ENCODE results near the gene NFASC.
A peak's percentile ranks its signal among the peaks of the same experiment; 100 is the strongest.

Gene NFASC

DNA sequence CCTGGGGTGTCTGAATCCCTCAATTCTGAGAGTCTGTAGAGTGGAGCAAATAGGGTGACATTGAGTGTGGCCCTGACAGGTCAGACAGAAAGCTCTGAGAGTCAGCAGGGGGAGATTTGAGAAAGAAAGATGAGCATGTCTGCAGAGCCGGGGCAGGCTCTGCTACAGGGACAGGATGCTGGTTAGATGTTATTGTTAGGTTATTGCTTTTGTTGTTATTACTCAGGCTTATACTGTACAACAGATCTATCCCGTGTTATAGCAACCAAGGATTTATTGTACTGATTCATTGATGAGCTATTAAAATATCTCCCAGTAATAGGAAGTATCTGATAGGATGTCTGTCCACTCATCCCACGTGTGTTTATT lies 59.5 kb downstream of the NFASC start:
- DNase-seq, result no peak

DNA sequence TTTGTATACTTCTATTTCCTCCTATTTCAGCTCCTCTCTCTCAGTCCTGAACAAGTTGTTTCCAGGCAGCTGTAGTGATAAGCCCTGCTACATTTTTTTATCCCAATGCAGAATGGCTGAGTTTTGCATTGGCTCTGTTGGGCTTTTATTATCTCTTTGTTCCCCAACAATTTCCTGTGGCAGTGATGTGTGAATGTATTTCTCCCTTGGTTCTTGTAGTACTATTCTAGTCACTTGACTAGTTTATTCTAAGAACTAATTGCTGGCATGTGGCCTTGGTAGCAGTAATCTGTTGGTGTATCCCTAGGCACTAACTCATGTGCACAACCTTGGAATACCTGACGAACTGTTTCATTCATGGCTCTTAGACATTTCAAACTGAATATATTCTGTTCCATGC lies 60.7 kb downstream of the NFASC start:
- DNase-seq, result no peak

- no peak for DNase-seq
Measured at GRCh38 chr1:204931768-204932572, 61.3 kb downstream of the NFASC start.

DNA sequence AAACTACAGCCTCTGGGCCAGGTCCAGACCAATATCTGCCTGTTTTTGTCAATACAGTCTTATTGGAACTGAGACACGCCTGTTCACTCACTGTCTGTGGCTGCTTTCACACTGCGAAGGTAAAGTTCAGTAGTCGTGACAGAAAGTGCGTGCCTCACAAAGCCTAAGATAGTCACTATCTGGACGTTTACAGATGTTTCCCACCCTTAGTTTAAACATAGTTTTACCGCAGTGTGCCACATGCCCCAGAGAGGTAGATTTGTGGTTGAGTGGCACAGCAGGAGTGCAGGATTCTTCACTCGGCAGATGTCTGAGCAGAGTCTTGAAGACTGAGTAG lies 61.9 kb downstream of the NFASC start:
- DNase-seq, result no peak

- DNase-seq, result no peak
Measured at GRCh38 chr1:204935155-204935554, 64.5 kb downstream of the NFASC start.

DNA sequence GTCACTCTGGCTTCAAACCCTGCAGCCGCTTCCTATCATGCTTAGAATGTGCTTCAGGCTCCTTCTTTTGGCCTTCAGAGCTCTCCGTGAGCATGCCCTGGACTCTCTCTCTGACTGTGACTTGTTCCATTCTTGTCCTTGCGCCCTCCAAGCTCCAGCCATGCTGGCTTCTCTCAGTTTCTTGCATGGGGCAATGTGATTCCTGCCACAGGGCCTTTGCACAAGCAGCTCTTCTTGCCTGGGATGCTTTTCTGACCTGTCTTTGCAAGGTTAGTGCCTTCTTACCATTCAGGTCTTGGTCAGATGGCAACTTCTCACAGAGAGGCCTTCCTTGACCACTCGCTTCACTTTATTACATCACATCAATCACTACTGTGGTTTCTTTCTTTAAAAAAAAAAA lies 66.1 kb downstream of the NFASC start:
- no peak for DNase-seq

GRCh38 chr1:204937901-204938300 lies 67.2 kb downstream of the NFASC start:
- no peak for DNase-seq

DNA sequence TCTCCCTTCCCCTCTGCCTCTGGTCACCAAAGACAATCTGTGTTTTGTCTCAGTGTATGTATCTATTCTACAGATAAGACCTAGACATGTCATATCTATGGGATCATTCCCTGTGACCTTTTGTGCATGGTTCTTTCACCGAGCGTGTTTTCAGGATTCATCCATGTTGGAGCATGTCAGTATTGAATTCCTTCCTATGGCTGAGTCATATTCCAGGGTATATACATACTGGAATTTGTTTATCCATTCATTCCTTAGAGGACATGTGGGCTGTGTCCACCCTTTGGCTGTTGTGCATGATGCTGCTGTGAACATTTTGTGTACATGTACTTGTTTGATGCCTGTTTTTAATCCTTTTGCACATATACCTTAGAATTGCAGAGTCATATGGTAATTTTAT lies 69.9 kb downstream of the NFASC start:
- DNase-seq, result no peak

- DNase-seq, result peak; percentile 81 to 83
Measured at GRCh38 chr1:204941421-204942338, 71.0 kb downstream of the NFASC start.

- DNase-seq, result no peak
Measured at GRCh38 chr1:204943495-204943894, 72.8 kb downstream of the NFASC start.

DNA sequence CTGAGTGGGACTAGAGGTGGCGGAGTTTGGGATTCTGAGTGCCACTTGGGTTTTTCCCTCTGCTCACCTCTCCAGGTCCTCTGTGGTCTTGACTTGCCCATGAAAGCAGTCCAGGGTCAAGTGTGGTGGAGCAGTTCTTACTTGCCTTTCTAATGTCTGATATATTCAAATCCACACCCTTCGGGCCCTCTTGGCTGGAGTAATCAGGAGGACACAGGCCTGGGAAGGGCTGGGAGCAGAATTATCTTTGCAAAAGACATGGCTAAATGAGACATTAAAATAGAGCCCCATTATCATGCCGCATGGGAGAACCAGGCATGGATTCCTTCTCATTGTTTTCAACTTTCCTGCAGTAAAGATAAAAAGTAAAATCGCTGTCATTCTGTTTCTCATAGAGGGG lies 74.0 kb downstream of the NFASC start:
- DNase-seq, result no peak

GRCh38 chr1:204945565-204945977 lies 74.9 kb downstream of the NFASC start:
- no peak for DNase-seq

GRCh38 chr1:204946640-204947039 lies 76.0 kb downstream of the NFASC start:
- DNase-seq, result no peak

- DNase-seq, result no peak
Measured at GRCh38 chr1:204947338-204947737, 76.7 kb downstream of the NFASC start.

DNA sequence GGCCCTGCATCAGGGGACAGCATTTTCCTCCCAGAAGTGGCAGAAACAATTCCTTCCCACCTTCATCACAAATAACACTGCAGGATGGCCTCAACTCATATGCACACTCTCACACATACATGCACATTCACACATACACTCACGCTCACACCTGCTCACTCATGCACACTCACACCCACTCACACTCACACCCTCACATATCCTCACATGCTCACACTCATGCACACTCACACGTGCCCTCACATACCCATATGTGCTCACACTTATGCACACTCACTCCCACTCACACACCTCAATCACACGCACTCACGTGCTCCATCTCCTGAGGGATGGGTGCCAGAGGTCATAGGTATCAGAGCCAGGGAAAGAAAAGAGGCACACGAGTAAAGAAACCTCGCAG lies 77.1 kb downstream of the NFASC start:
- no peak for DNase-seq

DNA sequence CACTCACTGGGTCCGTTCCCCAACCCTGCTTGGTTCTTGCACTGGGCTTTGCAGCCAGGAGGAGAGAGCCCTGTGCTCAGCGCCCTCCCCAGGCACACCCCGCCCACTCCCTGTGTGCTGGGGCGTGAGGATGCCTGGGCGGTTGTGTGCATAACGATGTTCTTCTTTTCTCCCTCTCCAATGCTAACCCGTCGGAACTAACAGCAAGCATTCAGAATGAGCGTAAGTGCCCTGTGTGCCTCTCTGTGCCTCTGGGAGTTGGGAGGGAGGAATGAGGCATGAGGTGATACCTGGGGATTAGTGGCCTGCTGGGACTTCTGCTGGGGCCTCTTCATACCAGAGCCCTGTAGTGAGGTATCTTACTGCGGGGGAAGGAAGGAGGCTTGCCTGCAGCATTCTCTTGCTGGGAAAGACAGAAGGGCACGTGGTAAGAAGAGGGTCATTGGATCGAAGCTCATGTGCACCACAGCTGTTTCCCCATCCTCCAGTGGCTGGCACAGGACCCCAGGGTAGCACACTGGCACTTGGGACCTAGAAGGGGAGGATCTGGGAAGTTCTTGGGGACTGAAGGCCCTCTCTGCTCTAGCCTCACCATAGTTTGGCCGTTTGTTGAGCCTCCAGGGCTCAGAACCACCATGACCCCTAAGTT lies 79.8 kb downstream of the NFASC start:
- DNase-seq, result no peak

DNA sequence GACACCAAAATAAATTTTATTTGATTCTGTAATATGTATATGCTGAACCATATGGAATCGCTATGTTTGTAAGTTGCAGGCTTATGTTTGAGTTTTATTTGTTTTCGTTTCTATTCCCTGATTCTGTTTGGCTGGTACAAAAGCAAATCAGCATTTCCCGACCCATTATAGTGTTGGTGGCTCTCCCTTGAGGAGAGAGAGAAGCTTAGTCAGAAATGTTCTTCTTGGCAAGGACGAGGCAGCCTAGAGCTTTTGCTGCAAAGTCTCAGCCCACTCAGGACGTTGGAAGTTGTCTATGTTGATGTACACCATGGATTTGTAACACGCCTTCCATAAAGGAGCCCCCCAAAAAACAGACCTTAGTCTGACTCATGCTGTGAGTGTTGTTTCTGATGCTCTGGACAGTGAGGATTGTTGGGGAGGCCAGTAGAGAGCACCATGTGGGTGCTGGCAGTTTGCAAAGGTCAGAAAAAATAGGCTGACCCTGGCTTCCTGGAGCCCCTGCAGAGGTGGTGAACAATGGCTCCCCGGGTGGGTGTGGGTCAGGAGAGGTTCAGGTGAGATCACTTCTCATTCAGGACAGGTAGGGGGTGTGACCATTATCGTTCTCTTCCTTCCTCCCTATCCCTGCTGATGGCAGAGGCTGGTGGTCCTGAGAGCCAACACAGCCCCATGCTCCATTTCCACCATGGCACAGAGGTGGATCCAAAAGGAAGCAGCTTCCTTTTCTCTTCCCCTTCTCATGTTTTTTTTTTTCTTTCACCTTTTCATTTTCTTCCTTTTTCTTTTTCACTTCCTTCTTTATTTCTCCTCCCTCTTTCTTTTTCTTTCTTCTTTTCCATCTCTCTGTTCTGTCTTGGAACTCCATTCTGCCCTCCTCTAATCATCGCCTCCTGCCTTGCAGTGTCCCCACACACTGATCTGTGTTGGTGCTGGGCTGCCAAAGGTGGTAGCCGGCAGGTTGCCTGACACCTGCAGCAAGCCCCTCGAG lies 88.0 kb downstream of the NFASC start:
- no peak for DNase-seq

DNA sequence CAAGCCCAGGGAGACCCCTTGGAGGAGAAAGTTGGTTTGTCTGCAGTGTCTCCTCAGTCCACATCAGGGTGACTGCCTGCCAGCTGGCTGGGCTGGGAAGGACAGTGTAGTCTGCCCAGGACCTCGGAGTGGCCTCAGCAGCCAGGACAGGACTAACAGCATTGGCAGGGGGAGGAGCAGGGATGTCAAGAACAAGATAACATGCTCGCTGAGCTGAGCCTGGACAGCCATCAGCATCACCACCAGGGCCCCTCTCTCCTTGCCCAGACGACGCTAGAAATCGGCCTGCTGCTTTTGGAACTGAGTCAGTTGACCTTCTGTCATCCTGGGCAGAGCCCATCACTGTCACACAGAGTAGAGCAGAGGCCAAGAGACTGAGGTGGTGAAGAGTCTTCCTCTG lies 88.7 kb downstream of the NFASC start:
- no peak for DNase-seq

DNA sequence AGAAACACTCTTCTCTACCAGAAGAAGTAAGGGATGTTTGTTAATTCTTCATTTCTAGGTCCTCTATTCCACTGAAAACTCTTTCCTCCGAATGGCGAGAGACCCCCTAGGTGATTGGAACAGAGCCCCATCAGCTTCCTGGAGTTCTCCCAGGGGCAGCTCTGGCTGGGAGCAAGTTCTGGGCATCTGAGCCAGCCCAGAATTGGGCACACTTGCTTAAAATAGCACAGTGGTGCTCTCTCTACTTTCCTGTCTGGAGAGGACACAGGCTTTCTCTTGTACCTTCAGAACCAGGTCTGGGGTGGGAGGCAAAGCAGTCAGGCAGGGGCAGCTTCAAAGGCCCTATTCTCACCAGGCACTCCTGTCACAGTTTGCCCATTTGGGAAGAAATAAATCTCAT lies 89.2 kb downstream of the NFASC start:
- no peak for DNase-seq

DNA sequence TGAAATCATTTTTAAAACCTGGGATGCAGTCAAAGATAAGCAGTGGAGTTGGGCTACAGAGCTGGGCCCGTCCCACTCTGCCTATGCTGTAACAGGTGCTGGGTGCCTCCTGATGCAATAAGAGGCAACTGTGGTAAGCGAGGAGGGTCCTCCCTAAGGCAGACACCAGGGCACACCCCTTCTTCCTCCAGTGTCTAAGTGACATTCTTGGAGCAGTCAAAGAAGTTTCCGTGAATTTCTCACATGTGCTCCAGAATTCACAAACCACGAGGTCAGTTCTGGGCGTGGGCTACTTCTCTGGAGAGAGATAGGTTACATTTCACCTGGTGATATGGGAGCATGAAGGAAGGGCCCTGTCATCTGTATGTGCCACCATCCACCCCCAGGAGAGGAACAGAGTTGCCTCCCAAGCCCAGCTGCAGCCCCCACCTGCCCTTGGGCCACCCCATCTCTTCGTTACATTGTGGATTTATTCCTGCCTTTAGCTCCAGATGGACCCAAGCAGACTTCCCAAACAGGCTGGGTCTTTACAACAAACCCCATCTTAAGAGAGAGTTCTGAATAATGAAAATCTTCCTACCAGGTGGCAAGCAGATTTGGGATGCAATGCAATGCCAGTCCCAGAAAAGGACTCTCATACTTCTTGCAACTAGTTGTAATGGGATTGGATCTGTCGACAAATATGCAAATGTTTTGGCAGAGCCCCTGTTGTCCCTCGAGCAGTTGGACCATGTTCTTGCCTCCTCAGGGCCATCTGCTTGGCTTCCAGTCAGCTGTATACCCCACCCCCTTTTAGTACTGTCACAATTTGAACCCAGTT lies 89.9 kb downstream of the NFASC start:
- no peak for DNase-seq

DNA sequence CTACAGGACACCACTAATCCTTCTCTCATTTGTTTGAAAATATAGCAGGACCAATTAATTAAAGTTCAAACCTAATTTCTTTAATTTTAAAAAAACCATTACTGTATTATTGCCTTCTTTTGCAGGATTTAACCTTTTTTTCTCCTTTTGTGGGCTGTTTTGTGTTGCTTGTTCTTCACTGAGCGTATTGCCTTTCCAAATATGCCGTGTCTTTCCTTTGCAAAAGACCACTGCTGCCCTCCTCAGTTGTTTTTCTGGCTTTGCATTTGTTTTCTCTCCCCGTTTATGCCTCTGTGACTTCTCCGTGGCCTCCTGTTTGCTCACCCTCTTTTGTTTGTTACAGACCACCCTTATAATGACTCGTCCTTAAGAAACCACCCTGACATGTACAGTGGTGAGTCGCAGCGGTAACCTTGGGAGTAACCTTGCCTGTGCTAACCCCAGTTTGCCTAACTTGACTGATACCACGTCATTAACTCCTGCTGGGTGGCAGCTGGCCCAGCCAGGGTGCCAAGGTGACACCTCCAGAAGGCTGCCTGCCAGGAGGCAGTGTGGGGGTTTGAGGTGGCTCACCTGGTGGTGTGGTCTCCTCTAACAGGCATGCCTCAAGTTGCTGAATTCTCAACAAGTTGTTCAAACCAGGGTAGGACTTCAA lies 91.2 kb downstream of the NFASC start:
- peak; percentile 20 to 58 for DNase-seq

Measured in NCI-H2081 (cell line).